ENCODE measurements around the gene STRIT1.
"Not testable (repeated sequence)": the region's sequence is repeated elsewhere in the genome, so short reads cannot be mapped to it uniquely, and the experiment has no call there.

Gene STRIT1

DNA sequence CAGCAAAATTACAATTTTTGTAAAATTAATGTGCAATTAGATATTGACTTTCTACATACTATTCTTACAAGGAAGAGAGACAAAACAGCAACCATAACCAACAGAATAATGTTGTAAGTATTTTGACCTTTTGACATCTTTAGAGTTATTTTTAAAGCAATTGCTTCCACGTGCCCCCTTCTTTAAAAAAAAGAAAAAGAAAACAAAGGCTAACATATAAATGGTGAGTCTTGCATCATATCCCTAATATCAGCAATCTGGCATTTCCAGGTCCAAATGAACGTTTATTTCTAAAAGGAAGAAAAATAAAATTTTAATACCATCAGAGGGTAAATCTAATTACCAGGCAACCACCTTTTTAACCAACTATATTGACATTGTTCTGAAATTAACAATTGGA, 19.3 kb upstream of the STRIT1 start:
- no peak for DNase-seq

DNA sequence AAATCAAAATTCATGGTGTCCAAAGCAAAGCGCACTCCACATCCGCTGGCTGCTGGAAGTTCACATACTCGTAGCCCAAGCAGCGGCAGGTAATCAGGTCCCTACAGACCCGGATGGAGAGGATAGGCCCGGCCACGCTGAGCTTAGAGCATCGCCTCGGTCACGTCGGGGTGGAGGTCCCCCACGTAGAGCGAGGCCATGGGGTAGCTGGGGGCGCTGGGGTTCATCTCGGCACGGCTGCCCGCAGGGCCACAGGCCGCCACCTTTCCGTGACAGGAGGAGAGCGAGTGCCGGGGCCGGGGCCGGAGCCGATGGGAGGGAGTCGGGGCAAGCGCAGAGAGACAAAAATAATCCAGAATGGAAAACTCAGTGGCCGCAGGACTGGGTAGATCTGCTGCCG, 16.1 kb upstream of the STRIT1 start:
- DNase-seq = no peak

DNA sequence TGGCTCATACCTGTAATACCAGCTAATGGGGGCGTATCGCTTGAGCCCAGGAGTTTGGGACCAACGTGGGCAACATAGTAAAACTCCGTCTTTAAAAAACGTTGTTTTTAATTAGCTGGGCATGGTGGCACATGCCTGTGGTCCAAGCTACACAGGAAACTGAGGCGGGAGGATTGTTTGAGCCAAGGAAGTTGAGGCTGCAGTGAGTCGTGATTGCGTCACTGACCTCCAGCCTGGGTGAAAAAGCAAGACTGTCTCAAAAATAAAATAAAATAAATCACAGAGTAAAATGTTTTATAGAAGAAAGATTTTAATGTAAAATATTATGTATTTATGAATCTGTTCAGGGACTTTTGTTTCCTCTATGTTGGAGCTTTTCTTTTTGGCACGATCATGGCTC, 15.3 kb upstream of the STRIT1 start:
- no peak for DNase-seq

DNA sequence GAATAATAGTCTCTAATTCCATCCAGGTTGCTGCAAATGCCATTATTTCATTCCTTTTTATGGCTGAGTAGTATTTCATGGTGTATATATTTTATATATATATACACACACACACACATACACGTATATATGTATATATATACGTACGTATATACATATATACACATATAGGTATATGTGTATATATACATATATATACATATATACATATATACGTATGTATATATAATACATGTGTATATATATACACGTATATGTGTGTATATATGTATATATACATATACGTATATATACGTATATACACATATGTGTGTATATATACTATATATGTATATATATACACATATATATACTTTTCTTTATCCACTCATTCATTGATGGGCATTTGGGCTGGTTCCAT, 13.7 kb upstream of the STRIT1 start:
- no peak for DNase-seq

DNA sequence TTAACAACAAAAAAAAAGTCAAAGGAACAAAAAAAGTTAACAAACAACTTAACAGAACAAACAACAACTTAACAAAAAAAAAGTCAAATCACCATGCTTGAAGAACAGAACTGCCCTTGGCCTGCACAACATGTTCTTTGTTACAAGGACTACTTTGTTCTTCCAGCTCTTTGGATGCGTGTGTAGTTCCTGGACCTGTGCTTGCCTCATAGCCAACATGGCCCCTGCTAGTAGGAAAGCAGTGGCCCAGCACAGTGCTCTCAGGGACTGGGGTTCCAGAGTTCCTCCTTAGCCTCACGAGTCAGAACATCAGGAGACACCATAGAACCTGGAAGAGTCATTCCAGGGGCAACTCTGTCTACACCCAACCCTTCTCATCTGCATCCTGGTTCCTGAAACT, 10.9 kb upstream of the STRIT1 start:
- DNase-seq = no peak

- no peak for DNase-seq
These were observed 10.1 kb upstream of the STRIT1 start for GRCh38 chr3:155303540-155304097.

GRCh38 chr3:155302891-155303290, 9.4 kb upstream of the STRIT1 start:
- no peak for DNase-seq

DNA sequence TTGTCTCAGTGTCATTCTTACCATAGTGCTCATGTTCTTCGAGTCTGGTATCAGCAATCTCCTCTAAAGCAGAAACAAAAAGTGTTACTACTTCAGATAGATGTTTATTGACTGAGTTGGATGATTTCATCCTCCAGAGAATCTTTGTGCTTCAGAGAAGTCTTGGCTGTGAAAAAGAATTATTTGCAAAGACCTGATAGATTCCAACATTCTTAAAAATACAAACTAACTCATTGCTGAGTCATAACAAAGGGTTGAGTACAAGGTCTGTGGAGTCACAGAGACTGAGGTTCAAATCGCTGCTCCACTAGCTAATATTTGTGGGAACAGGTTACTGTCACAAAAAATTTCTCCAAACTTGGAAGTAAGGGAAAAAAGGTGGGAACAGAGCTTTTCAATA, 9.0 kb upstream of the STRIT1 start:
- DNase-seq = no peak

DNA sequence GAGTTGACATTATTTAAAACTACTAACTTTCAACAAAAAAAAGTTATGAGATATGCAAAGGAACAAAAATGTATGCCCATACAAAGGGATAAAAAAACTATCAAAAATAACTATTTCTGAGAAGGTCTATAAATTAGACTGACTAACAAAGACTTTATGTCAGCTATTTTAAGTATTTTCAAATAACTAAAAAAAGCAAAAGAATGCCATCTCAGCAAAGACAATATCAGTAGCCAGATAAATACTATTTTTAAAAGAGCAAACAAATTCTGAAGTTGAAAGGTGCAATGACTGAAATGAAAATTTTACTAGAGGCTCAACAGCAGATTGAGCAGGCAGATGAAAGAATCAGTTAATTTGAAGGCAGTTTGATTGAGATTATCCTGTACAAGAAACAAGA, 3.6 kb upstream of the STRIT1 start:
- no peak for DNase-seq

DNA sequence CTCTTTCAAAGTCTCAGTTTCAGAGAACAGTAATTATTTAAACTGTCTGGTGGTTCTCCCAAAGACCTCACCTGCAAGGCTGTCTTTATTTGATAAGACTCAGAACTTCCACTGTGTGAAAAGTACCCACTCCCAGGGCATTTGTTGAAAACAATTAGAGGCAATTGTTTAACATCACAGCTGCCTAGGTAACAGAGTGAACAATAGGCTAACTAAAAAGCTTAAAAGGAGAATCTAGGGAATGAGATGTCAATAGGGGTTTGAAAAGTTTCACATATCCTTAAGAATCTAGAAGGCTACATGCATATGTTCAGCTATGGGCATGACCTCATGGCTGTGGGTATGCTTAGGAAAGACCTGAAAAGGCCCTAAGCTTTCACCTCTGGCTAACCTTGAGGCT, 2.9 kb upstream of the STRIT1 start:
- no peak for DNase-seq

DNA sequence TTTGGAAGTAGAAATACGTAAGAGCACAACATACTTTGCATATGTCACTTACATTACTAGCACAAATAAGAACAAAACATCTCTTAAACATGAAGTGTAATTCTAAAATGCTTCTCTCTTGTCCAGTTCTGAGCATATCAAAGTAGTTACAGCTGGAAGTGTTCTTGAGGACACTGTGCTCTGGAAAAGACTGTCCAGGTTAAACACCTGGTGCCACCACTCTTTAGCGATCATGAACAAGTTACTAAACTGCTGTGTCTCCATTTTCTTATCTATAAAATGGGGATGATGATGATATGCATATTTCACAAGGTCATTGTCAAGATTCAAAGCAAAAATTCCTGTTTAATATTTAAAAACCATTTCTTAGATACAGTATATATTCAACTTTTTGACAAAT, 790 bp downstream of the STRIT1 start:
- no peak for DNase-seq

GRCh38 chr3:155292133-155292532, 1.4 kb downstream of the STRIT1 start:
- no peak for DNase-seq

- DNase-seq = no peak
These were observed 6.7 kb downstream of the STRIT1 start for GRCh38 chr3:155286736-155287135.

DNA sequence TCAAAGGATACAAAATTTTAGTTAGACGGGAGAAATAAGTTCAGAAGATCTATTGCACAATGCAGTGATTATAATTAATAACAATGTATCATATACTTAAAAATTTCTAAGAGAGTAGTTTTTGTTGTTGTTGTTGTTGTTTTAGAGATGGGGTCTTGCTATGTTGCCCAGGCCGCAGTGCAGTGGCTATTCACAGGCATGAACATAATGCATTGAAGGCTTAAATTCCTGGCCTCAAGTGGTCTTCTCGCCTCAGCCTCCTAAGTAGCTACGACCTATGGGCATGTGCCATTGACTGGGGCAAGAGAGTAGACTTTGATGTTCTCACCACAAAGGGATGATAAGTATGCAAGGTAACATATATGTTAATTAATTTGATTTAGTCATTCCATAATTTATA, 7.5 kb downstream of the STRIT1 start:
- DNase-seq = no peak

- no peak for DNase-seq
These were observed 10.1 kb downstream of the STRIT1 start for GRCh38 chr3:155283092-155284056.

GRCh38 chr3:155282385-155283091, 10.9 kb downstream of the STRIT1 start:
- no peak for DNase-seq

GRCh38 chr3:155281912-155282311, 11.6 kb downstream of the STRIT1 start:
- DNase-seq = no peak

DNA sequence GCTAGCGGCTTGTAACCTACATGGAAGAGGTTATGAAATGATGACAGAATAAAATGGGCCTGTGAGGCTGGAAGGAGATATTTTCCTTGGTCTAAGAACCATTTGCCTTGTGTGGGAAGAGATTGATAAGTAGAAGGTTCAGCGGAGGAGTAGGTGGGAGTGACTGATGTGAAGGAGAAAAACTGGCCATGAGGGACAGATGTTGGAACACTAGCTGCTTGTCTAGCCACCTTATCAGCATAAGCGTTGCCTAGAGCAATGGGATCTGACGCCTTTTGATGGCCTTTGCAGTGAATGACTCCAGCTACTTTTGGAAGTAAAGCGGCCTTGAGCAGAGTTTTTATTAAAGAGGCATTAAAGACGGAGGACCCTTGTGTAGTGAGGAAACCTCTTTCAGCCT, 17.4 kb downstream of the STRIT1 start:
- DNase-seq = not testable (repeated sequence)

DNA sequence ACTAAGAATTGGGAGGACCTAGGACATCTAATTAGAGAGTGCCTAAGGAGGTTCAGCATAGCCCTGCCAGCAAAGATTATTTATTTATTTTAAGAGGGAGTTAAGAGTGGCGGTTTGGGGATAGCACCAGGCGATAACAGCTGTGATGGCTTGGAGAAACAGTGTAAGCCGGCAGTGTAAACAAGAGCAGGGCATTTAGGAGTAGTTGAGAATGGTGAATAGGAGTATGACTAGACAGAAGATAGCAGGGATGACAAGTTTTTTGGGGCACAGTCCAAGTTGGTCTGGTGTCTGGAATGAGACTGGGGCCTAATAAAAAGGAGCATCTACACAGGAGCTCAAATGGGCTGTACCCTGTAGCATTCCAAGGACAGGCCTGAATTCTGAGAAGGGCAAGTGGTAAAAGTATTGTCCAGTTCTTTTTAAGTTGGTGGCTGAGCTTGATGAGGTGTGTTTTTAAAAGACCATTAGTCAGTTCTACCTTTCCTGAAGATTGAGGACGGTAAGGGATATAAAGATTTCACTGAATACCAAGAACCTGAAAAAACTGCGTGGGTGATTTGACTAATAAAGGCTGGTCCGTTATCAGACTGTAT, 18.2 kb downstream of the STRIT1 start:
- DNase-seq = not testable (repeated sequence)

GRCh38 chr3:155274435-155274834, 19.0 kb downstream of the STRIT1 start:
- DNase-seq = not testable (repeated sequence)

DNA sequence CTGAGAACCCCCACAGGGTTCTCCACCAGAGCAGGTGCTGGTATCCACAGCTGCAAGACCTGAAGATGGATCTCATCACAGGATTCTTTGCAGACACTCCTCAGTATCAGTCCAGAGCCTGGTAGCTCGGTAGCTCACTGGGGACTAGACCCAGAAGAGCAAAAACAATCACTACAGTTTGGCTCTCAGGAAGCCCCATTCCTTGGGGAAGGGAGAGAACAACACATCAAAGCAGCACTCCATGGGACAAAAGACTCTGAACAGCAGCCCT, 22.2 kb downstream of the STRIT1 start:
- no peak for DNase-seq

- no peak for DNase-seq
These were observed 22.8 kb downstream of the STRIT1 start for GRCh38 chr3:155270485-155271342.

DNA sequence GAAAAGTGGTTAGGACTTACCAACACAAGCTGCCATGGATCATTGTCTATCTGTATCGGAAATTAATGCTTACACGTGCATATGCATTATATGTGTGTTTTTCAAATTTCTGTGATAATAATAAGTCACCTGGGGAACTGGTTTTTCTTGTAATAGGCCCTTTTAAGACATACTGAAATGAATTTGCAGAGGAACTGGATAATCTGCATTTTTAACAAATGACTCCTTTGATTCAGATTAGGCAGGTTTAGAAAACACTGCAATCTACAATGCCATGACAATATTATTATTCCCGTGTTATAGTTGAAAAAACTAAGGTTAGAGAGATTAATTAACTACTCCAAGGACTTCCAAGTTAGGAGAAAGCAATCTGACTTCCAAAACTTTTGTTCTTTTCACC, 23.4 kb downstream of the STRIT1 start:
- DNase-seq = no peak
